SK-N-DZ (cell line): ENCODE data around the gene CMTR1.

Experiments used
- DNase-seq: peaks from one replicate; pipeline ENCODE4 v3.0.0-alpha.2; 2015; ENCODE audit warnings: low spot score

CMTR1 gene

DNA sequence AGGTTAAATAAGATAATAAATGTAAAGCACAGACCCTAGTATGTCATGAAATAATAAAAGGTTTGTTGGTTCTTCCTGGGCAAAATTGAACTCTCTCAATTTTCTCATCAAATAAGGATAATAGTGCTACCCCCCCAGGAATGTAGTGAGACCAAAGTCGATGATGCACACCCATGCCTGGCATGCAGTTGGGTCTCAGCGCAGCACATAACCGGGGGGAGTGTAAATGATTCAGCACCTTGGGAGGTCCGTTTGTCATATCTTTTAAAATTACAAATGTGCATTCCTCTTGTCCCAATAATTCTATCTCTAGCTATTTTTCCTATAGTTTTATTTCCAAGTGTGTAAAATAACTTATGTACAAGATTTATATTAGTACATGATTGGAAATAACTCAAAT is 98.0 kb downstream of the CMTR1 start:
- DNase-seq, result no peak
